Measurements from ENCODE around the gene DHRS11.

DNA sequence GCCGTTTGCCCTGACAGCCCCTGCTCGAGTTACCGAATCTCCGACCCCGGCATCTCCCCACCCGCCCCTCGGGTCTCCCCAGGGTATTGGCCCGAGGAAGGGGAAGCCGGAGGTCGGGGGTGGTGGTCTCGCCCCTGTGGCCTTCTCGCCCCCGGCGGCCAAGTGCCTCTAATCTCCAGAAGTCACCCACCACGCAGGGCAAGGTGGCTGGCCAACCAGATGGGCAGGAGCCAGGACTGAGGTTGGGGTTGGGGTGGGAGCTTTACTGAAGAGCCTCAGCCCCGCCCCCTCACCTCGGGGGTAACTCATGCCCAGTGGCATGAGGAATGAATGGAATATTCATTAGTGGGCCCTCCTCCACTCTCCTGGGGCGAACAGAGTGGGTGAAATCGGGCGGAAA is 637 bp downstream of the DHRS11 start:
- TF ChIP-seq, protein P1, sequence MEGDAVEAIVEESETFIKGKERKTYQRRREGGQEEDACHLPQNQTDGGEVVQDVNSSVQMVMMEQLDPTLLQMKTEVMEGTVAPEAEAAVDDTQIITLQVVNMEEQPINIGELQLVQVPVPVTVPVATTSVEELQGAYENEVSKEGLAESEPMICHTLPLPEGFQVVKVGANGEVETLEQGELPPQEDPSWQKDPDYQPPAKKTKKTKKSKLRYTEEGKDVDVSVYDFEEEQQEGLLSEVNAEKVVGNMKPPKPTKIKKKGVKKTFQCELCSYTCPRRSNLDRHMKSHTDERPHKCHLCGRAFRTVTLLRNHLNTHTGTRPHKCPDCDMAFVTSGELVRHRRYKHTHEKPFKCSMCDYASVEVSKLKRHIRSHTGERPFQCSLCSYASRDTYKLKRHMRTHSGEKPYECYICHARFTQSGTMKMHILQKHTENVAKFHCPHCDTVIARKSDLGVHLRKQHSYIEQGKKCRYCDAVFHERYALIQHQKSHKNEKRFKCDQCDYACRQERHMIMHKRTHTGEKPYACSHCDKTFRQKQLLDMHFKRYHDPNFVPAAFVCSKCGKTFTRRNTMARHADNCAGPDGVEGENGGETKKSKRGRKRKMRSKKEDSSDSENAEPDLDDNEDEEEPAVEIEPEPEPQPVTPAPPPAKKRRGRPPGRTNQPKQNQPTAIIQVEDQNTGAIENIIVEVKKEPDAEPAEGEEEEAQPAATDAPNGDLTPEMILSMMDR (IDR thresholded peaks at IDR 0.05; ENCODE audit: insufficient read depth, low read depth, low read length): no peak
- TF ChIP-seq EZH2 (IDR thresholded peaks at IDR 0.05; ENCODE audit: insufficient read depth, low read length): no peak

Data from astrocyte (in vitro differentiated cells and primary cell).